H1 (cell line): ENCODE measurements around the gene PRICKLE2.

ENCODE experiments used
- EP300 ChIP-seq, 2 experiments: IDR thresholded peaks; 1 replicate in 1 of 2; 2 replicates in 1 of 2; pipeline ENCODE4 v1.6.1; 2011 to 2012; ENCODE audit warnings: low read depth in 2 of 2, low read length in 2 of 2, mild to moderate bottlenecking in 2 of 2, borderline replicate concordance in 1 of 2, inconsistent platforms in 1 of 2, moderate library complexity in 1 of 2
- JUND ChIP-seq: IDR thresholded peaks from 2 replicates; pipeline ENCODE4 v1.6.1; 2011; ENCODE audit warnings: mild to moderate bottlenecking, improper control_type of control experiment, low read length
- POLR2A ChIP-seq, 2 experiments: IDR thresholded peaks; 1 replicate in 1 of 2; 2 replicates in 1 of 2; pipeline ENCODE4 v1.6.1; 2011; ENCODE audit warnings: low read depth in 2 of 2, low read length in 2 of 2, mild to moderate bottlenecking in 2 of 2; ENCODE audit errors: control extremely low read depth in 1 of 2
- TEAD4 ChIP-seq: IDR thresholded peaks from 2 replicates; pipeline ENCODE4 v1.6.1; 2012; ENCODE audit warnings: low read depth, low read length, inconsistent platforms, mixed read lengths
- YY1 ChIP-seq: IDR thresholded peaks from 2 replicates; pipeline ENCODE4 v1.6.1; 2011; ENCODE audit warnings: low read depth, mild to moderate bottlenecking, low read length
- ZNF274 ChIP-seq: IDR thresholded peaks from 2 replicates; pipeline ENCODE4 v1.7.0; 2012; ENCODE audit warnings: low read length, borderline replicate concordance; ENCODE audit errors: extremely low read depth

DNA sequence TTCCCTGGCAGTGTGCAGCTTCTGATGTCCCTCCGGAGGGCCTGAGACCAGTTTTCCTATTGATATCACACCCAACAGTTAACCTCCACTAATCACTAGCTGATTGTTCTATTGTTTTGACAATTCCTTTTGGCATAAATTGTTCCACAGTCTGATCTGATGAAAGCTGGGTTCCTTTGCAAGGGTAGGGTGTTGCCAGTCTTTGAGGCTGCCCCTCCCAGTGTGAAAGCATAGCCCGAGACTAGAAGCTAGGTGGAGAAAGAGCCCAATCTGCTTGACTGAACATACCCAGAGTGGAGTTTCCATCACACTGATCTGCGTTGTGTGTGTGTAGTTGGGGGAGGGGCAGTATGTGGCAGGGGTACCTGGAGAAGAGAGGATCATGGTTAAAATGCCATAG lies 10.3 kb upstream of the PRICKLE2 start:
- no peak for TF ChIP-seq ZNF274
- TF ChIP-seq EP300 (IDR thresholded peaks at IDR 0.05; ENCODE audit: borderline replicate concordance in 1 of 2, low read depth in 2 of 2, low read length in 2 of 2), result no peak
- no peak for TF ChIP-seq TEAD4
- no peak for TF ChIP-seq YY1
- no peak for TF ChIP-seq POLR2A (IDR thresholded peaks at IDR 0.05; ENCODE audit: control extremely low read depth in 1 of 2, low read depth in 2 of 2, low read length in 2 of 2)
- TF ChIP-seq JUND, result no peak
